HL-60 (cell line): Measurements from ENCODE around the gene GSTM1.

Experiments
- DNase-seq, 2 experiments: peaks; one replicate each; pipeline ENCODE4 v3.0.0-alpha.2; 2010 to 2020; ENCODE audit warnings: low read depth in 1 of 2, low spot score in 1 of 2
- H3K27ac ChIP-seq: fragments of 250-450 bp; sonication (Bioruptor Pico); replicated peaks from 2 replicates; pipeline ENCODE4 v1.5.1; 2020; ENCODE audit warnings: mild to moderate bottlenecking, moderate library complexity
- H3K27me3 ChIP-seq: fragments of 250-450 bp; sonication (Bioruptor Pico); 2 replicates; pipeline ENCODE4 v1.5.1; 2021; ENCODE audit warnings: mild to moderate bottlenecking, moderate library complexity; ENCODE audit not compliant: insufficient read depth, poor library complexity, severe bottlenecking
- H3K4me3 ChIP-seq: replicated peaks from 2 replicates; pipeline ENCODE4 v1.5.1; 2011; ENCODE audit warnings: mild to moderate bottlenecking, control low read depth, low read length; ENCODE audit not compliant: insufficient read depth
- CTCF ChIP-seq: IDR thresholded peaks from one replicate; pipeline ENCODE4 v1.5.1; 2011; ENCODE audit warnings: low read length, control low read depth, inconsistent platforms; ENCODE audit not compliant: insufficient read depth
- GABPA ChIP-seq: IDR thresholded peaks from 2 replicates; pipeline ENCODE4 v1.6.1; 2012; ENCODE audit warnings: low read depth
- POLR2AphosphoS5 ChIP-seq: IDR thresholded peaks from 2 replicates; pipeline ENCODE4 v1.6.1; 2012; ENCODE audit warnings: low read depth
- REST ChIP-seq: IDR thresholded peaks from 2 replicates; pipeline ENCODE4 v1.6.1; 2012; ENCODE audit warnings: low read depth; ENCODE audit not compliant: insufficient replicate concordance
- SPI1 ChIP-seq: IDR thresholded peaks from 2 replicates; pipeline ENCODE4 v1.6.1; 2012; ENCODE audit warnings: low read depth, mild to moderate bottlenecking, borderline replicate concordance

Gene GSTM1

GRCh38 chr1:109718495-109718894, 30.9 kb downstream of the GSTM1 start:
- no peak for DNase-seq
- H3K4me3 ChIP-seq, result no peak overlapping the region
- TF ChIP-seq CTCF (no peak), SPI1 (no peak), POLR2AphosphoS5 (no peak), REST (no peak), GABPA (no peak)
- no peak overlapping the region for H3K27ac ChIP-seq
- H3K27me3 ChIP-seq, result no peaks in the 10 kb centered on the region

- Histone ChIP-seq H3K27me3 (no peaks in the 10 kb centered on the region), H3K4me3 (no peak overlapping the region), H3K27ac (no peak overlapping the region)
- TF ChIP-seq REST, result no peak
- no peak for TF ChIP-seq GABPA
- no peak for TF ChIP-seq SPI1
- TF ChIP-seq CTCF, result no peak
- TF ChIP-seq POLR2AphosphoS5, result no peak
- no peak for DNase-seq
Observed at GRCh38 chr1:109719337-109719837, 31.8 kb downstream of the GSTM1 start.

- Histone ChIP-seq H3K4me3 (no peak overlapping the region), H3K27me3 (no peaks in the 10 kb centered on the region), H3K27ac (no peak overlapping the region)
- peak in 1 of 2 experiments; percentile 70 for DNase-seq
- no peak for TF ChIP-seq CTCF
Observed at GRCh38 chr1:109721042-109721441, 33.4 kb downstream of the GSTM1 start.

GRCh38 chr1:109721971-109722370, 34.4 kb downstream of the GSTM1 start:
- no peak for DNase-seq
- TF ChIP-seq GABPA (no peak), SPI1 (no peak), REST (no peak), POLR2AphosphoS5 (no peak), CTCF (no peak)
- Histone ChIP-seq H3K27ac (no peak overlapping the region), H3K4me3 (no peak overlapping the region), H3K27me3 (no peaks in the 10 kb centered on the region)
